PFSK-1 (cell line): ENCODE data around the gene BAZ2A.

ENCODE experiments used
- POLR2AphosphoS5 ChIP-seq: IDR thresholded peaks from 2 replicates; pipeline ENCODE4 v1.6.1; 2012; ENCODE audit warnings: low read depth, mild to moderate bottlenecking, control low read depth, low read length, moderate library complexity
- REST ChIP-seq, 2 experiments: IDR thresholded peaks; 2 replicates each; pipeline versions ENCODE4 v1.6.1 to v1.8.0; 2011 to 2012; ENCODE audit warnings: low read depth in 2 of 2, low read length in 2 of 2, control low read depth in 1 of 2, inconsistent platforms in 1 of 2, mild to moderate bottlenecking in 1 of 2, moderate library complexity in 1 of 2; ENCODE audit not compliant: insufficient read depth in 1 of 2
- TAF1 ChIP-seq: IDR thresholded peaks from 2 replicates; pipeline ENCODE4 v1.6.1; 2012; ENCODE audit warnings: low read length, control low read depth, borderline replicate concordance; ENCODE audit not compliant: insufficient read depth

DNA sequence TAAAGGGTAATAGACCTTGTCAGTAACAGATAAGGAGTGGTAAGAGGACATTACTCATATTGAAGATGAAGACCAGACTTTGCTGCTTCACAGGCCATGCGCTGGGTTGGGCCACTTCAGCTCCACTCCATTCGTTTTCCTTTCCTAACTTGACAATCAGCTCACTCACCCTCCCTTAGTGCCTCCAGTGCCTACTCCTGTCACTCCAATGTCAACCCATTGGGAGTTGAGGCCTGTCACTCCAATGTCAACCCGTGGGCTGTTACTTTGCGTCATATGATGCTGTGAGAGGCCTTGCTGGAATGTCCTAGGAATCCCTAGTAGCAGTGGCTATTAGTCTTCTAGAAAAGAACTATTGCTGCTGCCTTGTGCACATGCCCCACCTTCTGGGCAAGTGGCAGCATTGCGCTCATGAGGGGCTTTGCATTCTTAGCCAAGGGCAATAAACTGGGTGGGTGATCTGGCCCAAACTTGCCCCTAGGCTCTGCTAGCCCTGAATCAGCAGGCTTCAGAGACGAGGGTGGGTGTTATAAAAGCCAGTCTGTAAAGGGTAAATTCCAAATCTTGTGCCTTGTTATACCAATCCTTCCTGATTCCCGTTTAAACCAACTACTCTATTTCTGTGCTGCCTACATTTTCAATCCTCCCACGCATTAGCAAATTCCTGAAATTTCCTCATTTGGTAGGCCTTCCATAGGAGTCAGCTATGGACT lies 36.1 kb downstream of the BAZ2A start:
- no peak for TF ChIP-seq POLR2AphosphoS5
- no peak for TF ChIP-seq TAF1
- TF ChIP-seq REST (IDR thresholded peaks at IDR 0.05; ENCODE audit: insufficient read depth in 1 of 2, low read depth in 2 of 2, low read length in 2 of 2), result no peak
